Stimulated activated naive CD4-positive, alpha-beta T cell (primary cell): ENCODE data around the gene MORC3.
"Not testable (repeated sequence)": the region's sequence is repeated elsewhere in the genome, so short reads cannot be mapped to it uniquely, and the experiment has no call there.

ENCODE experiments used
- DNase-seq, 6 experiments: peaks; one replicate each; lab custom pipeline; 2025; lab: John Stamatoyannopoulos, UW

The MORC3 gene

GRCh38 chr21:36322083-36322424, 2.1 kb downstream of the MORC3 start:
- no peak for DNase-seq

GRCh38 chr21:36323032-36323431, 3.0 kb downstream of the MORC3 start:
- no peak for DNase-seq

- no peak for DNase-seq
Measured at GRCh38 chr21:36325373-36326010, 5.5 kb downstream of the MORC3 start.

- peak; percentile 22 to 55 (median 38) for DNase-seq
Measured at GRCh38 chr21:36330904-36331303, 10.9 kb downstream of the MORC3 start.

GRCh38 chr21:36337099-36337509, 17.1 kb downstream of the MORC3 start:
- no peak for DNase-seq

- no peak for DNase-seq
Measured at GRCh38 chr21:36338975-36339374, 19.0 kb downstream of the MORC3 start.

GRCh38 chr21:36342581-36342980, 22.6 kb downstream of the MORC3 start:
- not testable (repeated sequence) for DNase-seq

- DNase-seq = no peak
Measured at GRCh38 chr21:36344931-36345330, 24.9 kb downstream of the MORC3 start.

- no peak for DNase-seq
Measured at GRCh38 chr21:36347278-36347961, 27.4 kb downstream of the MORC3 start.

- DNase-seq = no peak
Measured at GRCh38 chr21:36347962-36348328, 27.9 kb downstream of the MORC3 start.

GRCh38 chr21:36349315-36349714, 29.3 kb downstream of the MORC3 start:
- no peak for DNase-seq

- no peak for DNase-seq
Measured at GRCh38 chr21:36350282-36350910, 30.4 kb downstream of the MORC3 start.

- no peak for DNase-seq
Measured at GRCh38 chr21:36354918-36355680, 35.1 kb downstream of the MORC3 start.

GRCh38 chr21:36355868-36356267, 35.9 kb downstream of the MORC3 start:
- no peak for DNase-seq

GRCh38 chr21:36359185-36359584, 39.2 kb downstream of the MORC3 start:
- DNase-seq = no peak

- no peak for DNase-seq
Measured at GRCh38 chr21:36369064-36369685, 49.2 kb downstream of the MORC3 start.

GRCh38 chr21:36375994-36376393, 56.0 kb downstream of the MORC3 start:
- no peak for DNase-seq

- no peak for DNase-seq
Measured at GRCh38 chr21:36377391-36377842, 57.4 kb downstream of the MORC3 start.

GRCh38 chr21:36379251-36379650, 59.3 kb downstream of the MORC3 start:
- no peak for DNase-seq

- no peak for DNase-seq
Measured at GRCh38 chr21:36381841-36382589, 62.0 kb downstream of the MORC3 start.

GRCh38 chr21:36382722-36383121, 62.7 kb downstream of the MORC3 start:
- DNase-seq = not testable (repeated sequence)

GRCh38 chr21:36384885-36385232, 64.9 kb downstream of the MORC3 start:
- DNase-seq = no peak
